ENCODE data around the gene TRAF3IP1. TPM values are rescaled to one million over a fixed set of nuclear protein-coding genes. Genes with fewer than 3 reads are reported as not detected.

Gene TRAF3IP1
- total and polyA plus RNA-seq, 2 of the 13 experiments (the other 11 are each of a cell fraction or from before 2014, with no cell fraction given): 4.1 to 12.9 TPM

GRCh38 chr2:238380336-238380735 lies 60.0 kb downstream of the TRAF3IP1 start:
- in situ Hi-C loops (cut with HindIII; ENCODE audit: extremely low pct_ligation_motif_present, low pct_unique_long_range_greater_than_20kb): no loop called here
- Histone ChIP-seq H3K4me3 (replicated peaks in 1 of 3; ENCODE audit: insufficient read depth in 1 of 3, low read depth in 2 of 3, low read length in 3 of 3) (no peak overlapping the region), H3K27ac (ENCODE audit: extremely low read length, insufficient read depth, low read length) (no peak overlapping the region), H3K9ac (ENCODE audit: insufficient read depth, low read depth, low read length) (no peak overlapping the region), H4K20me1 (ENCODE audit: insufficient read depth, low read length) (no peaks in the 10 kb centered on the region), H3K4me2 (ENCODE audit: low read depth, low read length) (no peak overlapping the region), H3K27me3 (ENCODE audit: control insufficient read depth in 1 of 2, insufficient read depth in 2 of 2, low read length in 2 of 2) (no peaks in the 10 kb centered on the region), H2AFZ (ENCODE audit: low read length) (no peak overlapping the region), H3K4me1 (ENCODE audit: insufficient read depth, low read length) (peaks cover 7% of the 10 kb centered on the region), H3K79me2 (ENCODE audit: insufficient read depth, low read length) (no peaks in the 10 kb centered on the region), H3K36me3 (replicated peaks in 1 of 2; ENCODE audit: control insufficient read depth in 1 of 2, insufficient read depth in 2 of 2, low read length in 2 of 2) (peaks cover 0 to 3% of the 10 kb centered on the region in 2 experiments; a peak in 1 of 5 replicates), H3K9me3 (ENCODE audit: low read length) (no peaks in the 10 kb centered on the region)
- TF ChIP-seq ZNF558 (CRISPR knock-in tag; IDR thresholded peaks at IDR 0.05; ENCODE audit: borderline replicate concordance): no peak
- TF ChIP-seq ETV6 (CRISPR knock-in tag; conservative IDR thresholded peaks at IDR 0.05): no peak
- CTCF ChIA-PET (ENCODE audit: low intra/inter-chr PET ratio, low total read pairs): no interaction called here
- ATAC-seq: no peak
- 95% methylated on average over 6 of the region's 7 CpGs for WGBS (ENCODE audit: low lambda C conversion rate)
- no peak for FAIRE-seq
- DNase-seq (ENCODE audit: low spot score): no peak
- BruUV-seq (replicated peaks): no TSS peak
- POLR2A ChIA-PET: no interaction called here
- intact Hi-C loops (cut with micrococcal nuclease; ENCODE audit: unreplicated experiment): no loop called here

- POLR2A ChIA-PET: no interaction called here
- in situ Hi-C loops (cut with HindIII; ENCODE audit: extremely low pct_ligation_motif_present, low pct_unique_long_range_greater_than_20kb): no loop called here
- H3K36me3 ChIP-seq (replicated peaks in 1 of 2; ENCODE audit: control insufficient read depth in 1 of 2, insufficient read depth in 2 of 2, low read length in 2 of 2): peaks cover 0 to 3% of the 10 kb centered on the region in 2 experiments; a peak in 1 of 5 replicates
- H3K27me3 ChIP-seq (ENCODE audit: control insufficient read depth in 1 of 2, insufficient read depth in 2 of 2, low read length in 2 of 2): no peaks in the 10 kb centered on the region
- H3K9ac ChIP-seq (ENCODE audit: insufficient read depth, low read depth, low read length): no peak overlapping the region
- ATAC-seq: no peak
- no peak for FAIRE-seq
- no peak overlapping the region for H2AFZ ChIP-seq (ENCODE audit: low read length)
- 93% methylated on average over 1 of the region's 1 CpG for WGBS (ENCODE audit: low lambda C conversion rate)
- no peaks in the 10 kb centered on the region for H4K20me1 ChIP-seq (ENCODE audit: insufficient read depth, low read length)
- H3K27ac ChIP-seq (ENCODE audit: extremely low read length, insufficient read depth, low read length): no peak overlapping the region
- H3K4me1 ChIP-seq (ENCODE audit: insufficient read depth, low read length): peaks cover 4% of the 10 kb centered on the region
- no peak overlapping the region for H3K4me3 ChIP-seq (replicated peaks in 1 of 3; ENCODE audit: insufficient read depth in 1 of 3, low read depth in 2 of 3, low read length in 3 of 3)
- no TSS peak for BruUV-seq (replicated peaks)
- no peak overlapping the region for H3K4me2 ChIP-seq (ENCODE audit: low read depth, low read length)
- no peak for TF ChIP-seq KLF11 (CRISPR knock-in tag; IDR thresholded peaks at IDR 0.05)
- TF ChIP-seq ZBTB39 (CRISPR knock-in tag; IDR thresholded peaks at IDR 0.05): no peak
- TF ChIP-seq HOXA3 (CRISPR knock-in tag; IDR thresholded peaks at IDR 0.05): no peak
- no peak for TF ChIP-seq KLF13 (CRISPR knock-in tag; IDR thresholded peaks at IDR 0.05)
- no peak for DNase-seq (ENCODE audit: low spot score)
- H3K79me2 ChIP-seq (ENCODE audit: insufficient read depth, low read length): no peaks in the 10 kb centered on the region
- CTCF ChIA-PET (ENCODE audit: low intra/inter-chr PET ratio, low total read pairs): no interaction called here
- no peaks in the 10 kb centered on the region for H3K9me3 ChIP-seq (ENCODE audit: low read length)
- intact Hi-C loops (cut with micrococcal nuclease; ENCODE audit: unreplicated experiment): no loop called here
Measured at GRCh38 chr2:238380785-238381184, 60.5 kb downstream of the TRAF3IP1 start.
